GM19351 (cell line): ENCODE measurements around the gene GTF2A1.

ENCODE experiments used
- ATAC-seq: cut with Tn5 transposase; IDR thresholded peaks from one replicate; pipeline ENCODE4 v1.9.1; 2021; ENCODE audit warnings: mild to moderate bottlenecking, moderate library complexity; ENCODE audit not compliant: unreplicated experiment

Gene GTF2A1

GRCh38 chr14:81179631-81180030 lies 41.1 kb downstream of the GTF2A1 start:
- ATAC-seq, result no peak

GRCh38 chr14:81178063-81178462 lies 42.7 kb downstream of the GTF2A1 start:
- ATAC-seq, result peak; percentile 64

- no peak for ATAC-seq
Measured at GRCh38 chr14:81177225-81177624, 43.5 kb downstream of the GTF2A1 start.

DNA sequence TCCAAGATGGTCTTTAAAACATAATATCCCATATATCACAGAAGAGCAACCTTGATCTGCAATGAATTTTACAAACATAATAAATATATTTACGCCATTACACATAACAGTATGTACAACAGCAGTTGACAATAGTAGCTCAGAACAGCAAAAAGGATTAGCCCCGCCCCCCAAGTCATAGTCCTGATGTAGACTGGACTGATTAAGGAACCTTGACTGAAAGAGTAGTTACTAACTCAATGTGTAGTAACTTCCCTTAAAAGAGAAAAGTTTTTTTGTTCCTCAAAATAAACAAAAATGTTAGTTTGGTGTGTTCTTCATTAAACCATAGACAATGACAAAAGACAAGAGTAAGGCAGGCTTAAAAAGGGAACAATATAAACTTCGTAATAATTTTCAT lies 44.5 kb downstream of the GTF2A1 start:
- no peak for ATAC-seq

- peak; percentile 19 for ATAC-seq
Measured at GRCh38 chr14:81172881-81173280, 47.9 kb downstream of the GTF2A1 start.

- ATAC-seq, result peak; percentile 29
Measured at GRCh38 chr14:81172353-81172752, 48.4 kb downstream of the GTF2A1 start.

DNA sequence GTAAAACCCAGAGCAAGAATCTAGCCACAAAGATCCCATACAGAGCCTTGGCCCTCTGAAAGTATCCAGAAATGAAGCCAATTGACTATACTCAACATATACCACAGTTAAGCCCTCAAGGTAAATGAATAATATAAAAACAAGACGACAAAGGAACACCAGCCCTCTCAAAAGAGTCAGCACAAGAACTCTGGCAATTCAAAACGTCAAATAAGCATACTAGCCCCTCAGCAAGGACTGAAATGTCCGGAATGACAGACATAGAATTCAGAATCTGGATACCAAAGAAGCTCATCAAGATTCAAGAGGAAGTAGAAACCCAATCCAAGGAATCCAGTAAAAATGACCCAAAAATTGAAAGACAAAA lies 49.9 kb downstream of the GTF2A1 start:
- no peak for ATAC-seq

DNA sequence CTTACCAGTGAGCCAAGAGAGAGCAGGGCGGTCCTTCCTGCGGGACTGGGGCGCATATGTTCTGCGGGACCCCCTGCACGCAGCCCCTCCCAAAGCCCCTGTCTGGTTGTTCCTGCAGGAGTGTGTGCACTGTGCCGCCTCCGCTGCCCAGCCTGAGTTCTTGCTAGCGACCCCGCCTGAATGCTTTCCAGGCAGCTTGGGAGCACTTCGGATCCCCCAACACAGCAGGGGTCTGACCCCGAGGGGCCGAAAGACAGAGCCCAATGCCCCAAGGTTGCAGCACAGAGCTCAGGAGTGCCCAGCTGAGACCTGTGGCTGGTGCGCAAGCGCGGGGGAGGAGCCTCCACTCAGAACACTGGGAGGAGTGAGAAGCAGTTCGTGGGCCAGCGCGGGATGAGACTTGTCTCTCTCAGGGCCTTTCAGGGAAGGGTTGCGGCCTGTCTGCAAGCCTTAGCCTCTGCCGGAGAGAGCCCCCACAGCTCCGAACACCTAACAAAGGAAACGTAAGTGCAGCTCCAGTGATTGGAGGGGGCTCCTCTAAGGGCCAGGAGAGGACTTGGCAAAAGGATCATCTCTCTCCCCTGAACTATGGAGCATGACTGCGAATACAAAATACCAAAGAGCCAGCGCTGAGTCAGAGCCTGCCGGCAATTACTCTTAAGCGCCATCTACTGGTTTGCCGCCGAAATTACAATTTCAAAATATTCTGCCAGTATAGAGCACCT lies 50.5 kb downstream of the GTF2A1 start:
- ATAC-seq, result peak; percentile 90

- ATAC-seq, result peak; percentile 20
Measured at GRCh38 chr14:81169711-81170103, 51.1 kb downstream of the GTF2A1 start.

DNA sequence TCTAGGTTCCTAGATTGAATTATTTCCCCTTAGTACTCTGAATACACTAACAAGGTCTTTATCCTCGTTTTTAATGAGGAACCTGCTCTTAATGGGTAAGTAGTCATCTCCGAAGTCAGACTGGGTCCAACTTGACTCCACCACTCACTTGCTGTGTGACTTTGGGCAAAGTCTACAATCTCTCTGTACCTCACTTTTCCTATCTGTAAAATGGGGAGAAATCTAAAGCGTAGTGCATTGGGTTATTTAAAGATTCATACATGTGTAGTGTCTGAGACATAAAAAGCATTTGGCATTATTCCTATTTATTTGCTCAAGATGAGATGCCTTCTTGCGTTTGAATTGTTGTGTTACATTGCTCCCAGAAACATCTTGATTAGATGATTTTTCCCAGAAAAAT lies 51.5 kb downstream of the GTF2A1 start:
- no peak for ATAC-seq

GRCh38 chr14:81166121-81166520 lies 54.6 kb downstream of the GTF2A1 start:
- no peak for ATAC-seq

- no peak for ATAC-seq
Measured at GRCh38 chr14:81165188-81165587, 55.6 kb downstream of the GTF2A1 start.

DNA sequence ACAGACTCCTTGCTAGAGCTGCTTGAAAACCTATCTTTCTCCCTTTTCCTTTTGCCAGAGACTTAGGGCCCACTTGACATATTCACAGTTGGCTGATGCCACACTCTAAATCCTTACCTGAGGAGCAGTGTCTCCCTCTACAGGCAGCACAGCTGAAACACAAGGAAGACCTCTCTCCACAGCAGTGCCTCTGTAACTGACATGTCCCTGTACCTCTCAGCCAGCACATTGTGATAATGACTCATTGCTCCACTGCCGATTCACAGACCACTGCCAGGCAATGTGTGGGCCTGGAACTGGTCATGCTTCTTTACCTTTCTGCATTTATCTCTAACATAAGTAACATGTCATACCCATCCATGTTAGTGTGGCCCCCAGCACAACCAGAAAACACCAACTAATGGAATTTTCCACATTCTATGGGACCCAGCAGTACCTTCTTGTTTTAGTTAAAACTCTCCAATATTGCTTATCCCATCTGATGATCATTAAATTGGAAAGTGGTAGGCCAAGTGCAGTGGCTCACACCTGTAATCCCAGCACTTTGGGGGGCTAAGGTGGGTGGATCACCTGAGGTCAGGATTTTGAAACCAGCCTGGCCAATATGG lies 56.5 kb downstream of the GTF2A1 start:
- peak; percentile 96 for ATAC-seq

GRCh38 chr14:81162941-81163340 lies 57.8 kb downstream of the GTF2A1 start:
- ATAC-seq, result no peak

DNA sequence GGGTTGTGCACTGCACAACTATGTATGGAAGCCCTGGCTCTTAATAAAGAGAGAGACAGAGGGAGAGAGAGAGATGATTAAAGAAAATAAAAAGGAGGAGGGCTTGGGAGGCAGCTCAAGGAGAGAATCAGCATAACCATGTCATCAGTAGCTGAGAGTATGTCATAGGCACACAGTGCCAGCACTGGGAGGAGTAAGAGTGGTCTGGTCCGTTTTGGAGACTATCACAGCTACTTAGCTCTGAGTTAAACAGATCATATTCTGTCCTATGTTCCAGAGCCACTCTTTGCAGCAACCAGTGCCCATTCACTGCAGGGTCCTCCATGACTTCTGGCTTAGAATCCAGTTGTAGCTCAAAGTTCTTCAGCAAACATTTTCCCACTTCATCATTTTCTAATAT lies 59.0 kb downstream of the GTF2A1 start:
- ATAC-seq, result no peak

DNA sequence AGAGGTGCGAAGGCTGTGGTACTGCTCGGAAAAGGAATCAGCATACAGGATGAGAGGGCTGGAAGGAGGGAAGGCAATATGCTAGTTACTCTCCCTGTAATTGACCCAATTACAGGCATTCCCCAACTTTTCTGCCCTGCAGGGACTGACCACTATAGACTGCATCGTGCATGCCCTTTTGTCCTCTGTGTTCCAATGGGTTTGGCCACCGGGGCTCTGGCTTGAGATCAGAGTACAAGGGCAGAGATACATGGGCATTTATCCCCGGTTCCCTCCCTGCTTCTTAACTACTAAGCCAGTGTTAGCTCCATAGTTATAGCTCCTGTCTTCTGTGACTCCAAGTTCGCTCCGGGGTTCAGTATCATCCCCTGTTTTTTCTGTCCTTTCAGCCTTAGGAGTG lies 59.7 kb downstream of the GTF2A1 start:
- ATAC-seq, result no peak

DNA sequence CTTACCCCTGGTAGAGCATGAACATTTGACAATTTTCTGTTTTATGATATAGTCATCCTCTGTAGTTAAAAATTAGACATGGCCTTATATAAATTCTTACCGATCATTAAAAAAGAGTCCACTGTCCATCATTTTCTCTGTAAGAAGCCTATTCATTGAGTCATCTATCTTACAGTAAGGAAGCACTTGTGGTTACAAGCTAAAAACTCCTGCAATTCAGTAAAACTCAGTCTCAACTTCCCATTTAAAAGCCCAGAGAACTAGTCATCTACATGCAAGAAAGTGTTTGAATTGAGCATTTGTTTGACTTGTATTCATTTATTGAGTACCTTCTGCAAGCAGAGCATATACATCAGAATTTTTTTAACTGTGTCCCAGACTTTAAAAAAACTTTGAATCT lies 63.3 kb downstream of the GTF2A1 start:
- ATAC-seq, result no peak

DNA sequence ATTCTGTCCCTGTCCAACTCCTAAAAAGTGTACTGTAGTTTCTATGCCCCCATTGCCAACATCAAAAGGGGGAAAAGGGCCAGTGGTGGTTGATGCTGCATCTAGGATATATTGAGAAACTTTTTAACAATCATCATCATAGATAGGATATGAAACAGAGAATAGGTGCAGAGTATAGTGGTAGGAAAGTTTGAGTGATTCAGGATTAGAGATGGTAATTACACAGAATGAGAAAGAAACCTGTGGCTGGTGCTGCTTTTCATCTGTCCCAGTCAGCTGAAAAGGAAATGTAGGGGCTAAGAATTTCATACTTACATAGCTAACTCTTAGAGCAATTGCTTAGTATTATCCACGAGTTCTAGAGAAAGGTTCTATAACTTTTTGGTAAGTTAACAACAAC lies 67.6 kb downstream of the GTF2A1 start:
- ATAC-seq, result peak; percentile 76

DNA sequence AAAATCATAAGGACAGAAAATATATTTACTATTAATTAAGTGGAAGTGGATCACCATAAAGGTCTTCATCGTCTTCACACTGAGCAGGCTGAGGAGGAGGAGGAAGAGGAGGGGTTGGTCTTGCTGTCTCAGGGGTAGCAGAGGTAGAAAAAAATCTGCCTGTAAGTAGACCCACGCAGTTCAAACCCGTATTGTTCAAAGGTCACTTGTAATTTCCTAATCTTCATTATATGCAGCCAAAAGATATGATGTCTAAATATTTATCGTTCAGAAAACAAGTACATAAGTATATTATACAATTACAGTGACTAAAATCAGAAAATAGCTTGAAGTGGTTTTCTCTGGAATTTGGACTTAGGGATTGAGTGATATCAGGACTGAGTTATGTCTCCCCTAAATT lies 72.1 kb downstream of the GTF2A1 start:
- no peak for ATAC-seq

- peak; percentile 69 for ATAC-seq
Measured at GRCh38 chr14:81147140-81147897, 73.4 kb downstream of the GTF2A1 start.

- ATAC-seq, result no peak
Measured at GRCh38 chr14:81144824-81145603, 75.7 kb downstream of the GTF2A1 start.
